Astrocyte (in vitro differentiated cells and primary cell): ENCODE data around the gene NEK6.

Source experiments
- EZH2 ChIP-seq: IDR thresholded peaks from 2 replicates; pipeline ENCODE4 v1.6.1; 2012; ENCODE audit warnings: mild to moderate bottlenecking, low read length, inconsistent platforms; ENCODE audit not compliant: insufficient read depth
- TF ChIP-seq, protein P1 (sequence below): IDR thresholded peaks from 2 replicates; pipeline ENCODE4 v1.5.1; 2011; ENCODE audit warnings: low read depth, mild to moderate bottlenecking, inconsistent platforms, low read length, moderate library complexity; ENCODE audit not compliant: insufficient read depth

- no peak for TF ChIP-seq EZH2
- TF ChIP-seq, protein P1, sequence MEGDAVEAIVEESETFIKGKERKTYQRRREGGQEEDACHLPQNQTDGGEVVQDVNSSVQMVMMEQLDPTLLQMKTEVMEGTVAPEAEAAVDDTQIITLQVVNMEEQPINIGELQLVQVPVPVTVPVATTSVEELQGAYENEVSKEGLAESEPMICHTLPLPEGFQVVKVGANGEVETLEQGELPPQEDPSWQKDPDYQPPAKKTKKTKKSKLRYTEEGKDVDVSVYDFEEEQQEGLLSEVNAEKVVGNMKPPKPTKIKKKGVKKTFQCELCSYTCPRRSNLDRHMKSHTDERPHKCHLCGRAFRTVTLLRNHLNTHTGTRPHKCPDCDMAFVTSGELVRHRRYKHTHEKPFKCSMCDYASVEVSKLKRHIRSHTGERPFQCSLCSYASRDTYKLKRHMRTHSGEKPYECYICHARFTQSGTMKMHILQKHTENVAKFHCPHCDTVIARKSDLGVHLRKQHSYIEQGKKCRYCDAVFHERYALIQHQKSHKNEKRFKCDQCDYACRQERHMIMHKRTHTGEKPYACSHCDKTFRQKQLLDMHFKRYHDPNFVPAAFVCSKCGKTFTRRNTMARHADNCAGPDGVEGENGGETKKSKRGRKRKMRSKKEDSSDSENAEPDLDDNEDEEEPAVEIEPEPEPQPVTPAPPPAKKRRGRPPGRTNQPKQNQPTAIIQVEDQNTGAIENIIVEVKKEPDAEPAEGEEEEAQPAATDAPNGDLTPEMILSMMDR = no peak
Measured at GRCh38 chr9:124238546-124239140, 19.1 kb upstream of the NEK6 start.
